ENCODE measurements around the gene LMF1. TPM values are rescaled to one million over a fixed set of nuclear protein-coding genes. Genes with fewer than 3 reads are reported as not detected.

Gene LMF1
- total and polyA plus RNA-seq, 3 donors from 2014 or later: 12.5 to 83.4 (median 66.6) TPM

GRCh38 chr16:881219-882097, 89.3 kb downstream of the LMF1 start:
- Histone ChIP-seq H3K4me3 (no peak overlapping the region), H3K27ac (no peak overlapping the region), H3K4me1 (no peaks in the 10 kb centered on the region), H3K27me3 (no peaks in the 10 kb centered on the region), H3K9me3 (no peaks in the 10 kb centered on the region), H3K36me3 (ENCODE audit: low read depth, missing control alignments) (no peaks in the 10 kb centered on the region)
- 83 to 86% methylated on average over 16 to 21 of the region's 21 CpGs for WGBS, 2 donors
- DNase-seq: no peak
- intact Hi-C loops (cut with DNase I; ENCODE audit: low total_unique reads): no loop called here
- TF ChIP-seq, protein P1, sequence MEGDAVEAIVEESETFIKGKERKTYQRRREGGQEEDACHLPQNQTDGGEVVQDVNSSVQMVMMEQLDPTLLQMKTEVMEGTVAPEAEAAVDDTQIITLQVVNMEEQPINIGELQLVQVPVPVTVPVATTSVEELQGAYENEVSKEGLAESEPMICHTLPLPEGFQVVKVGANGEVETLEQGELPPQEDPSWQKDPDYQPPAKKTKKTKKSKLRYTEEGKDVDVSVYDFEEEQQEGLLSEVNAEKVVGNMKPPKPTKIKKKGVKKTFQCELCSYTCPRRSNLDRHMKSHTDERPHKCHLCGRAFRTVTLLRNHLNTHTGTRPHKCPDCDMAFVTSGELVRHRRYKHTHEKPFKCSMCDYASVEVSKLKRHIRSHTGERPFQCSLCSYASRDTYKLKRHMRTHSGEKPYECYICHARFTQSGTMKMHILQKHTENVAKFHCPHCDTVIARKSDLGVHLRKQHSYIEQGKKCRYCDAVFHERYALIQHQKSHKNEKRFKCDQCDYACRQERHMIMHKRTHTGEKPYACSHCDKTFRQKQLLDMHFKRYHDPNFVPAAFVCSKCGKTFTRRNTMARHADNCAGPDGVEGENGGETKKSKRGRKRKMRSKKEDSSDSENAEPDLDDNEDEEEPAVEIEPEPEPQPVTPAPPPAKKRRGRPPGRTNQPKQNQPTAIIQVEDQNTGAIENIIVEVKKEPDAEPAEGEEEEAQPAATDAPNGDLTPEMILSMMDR (IDR thresholded peaks at IDR 0.05): no peak
- no peak for TF ChIP-seq POLR2A (IDR thresholded peaks at IDR 0.05)

- H3K27ac ChIP-seq: no peak overlapping the region
Observed at GRCh38 chr16:880471-881171, 90.2 kb downstream of the LMF1 start.

GRCh38 chr16:879986-880385, 90.8 kb downstream of the LMF1 start:
- Histone ChIP-seq H3K4me3 (no peak overlapping the region), H3K27ac (no peak overlapping the region), H3K27me3 (no peaks in the 10 kb centered on the region), H3K9me3 (no peaks in the 10 kb centered on the region), H3K4me1 (no peaks in the 10 kb centered on the region), H3K36me3 (ENCODE audit: low read depth, missing control alignments) (no peaks in the 10 kb centered on the region)
- no peak for DNase-seq
- intact Hi-C loops (cut with DNase I; ENCODE audit: low total_unique reads): no loop called here
- TF ChIP-seq, protein P1 (IDR thresholded peaks at IDR 0.05): no peak
- TF ChIP-seq POLR2A (IDR thresholded peaks at IDR 0.05): no peak
- 92 to 98% methylated on average over 16 of the region's 16 CpGs for WGBS, 2 donors

More at GRCh38 chr16:880471-881171, 90.2 kb downstream of the LMF1 start:
- 94 to 97% methylated on average over 18 to 23 of the region's 23 CpGs for WGBS, 2 donors
- Histone ChIP-seq H3K27me3 (no peaks in the 10 kb centered on the region), H3K4me3 (no peak overlapping the region), H3K36me3 (ENCODE audit: low read depth, missing control alignments) (no peaks in the 10 kb centered on the region), H3K9me3 (no peaks in the 10 kb centered on the region), H3K4me1 (no peaks in the 10 kb centered on the region)
- TF ChIP-seq, protein P1 (IDR thresholded peaks at IDR 0.05): no peak
- TF ChIP-seq POLR2A (IDR thresholded peaks at IDR 0.05): no peak
- intact Hi-C loops (cut with DNase I; ENCODE audit: low total_unique reads): no loop called here
- no peak for DNase-seq

- H3K9me3 ChIP-seq: no peaks in the 10 kb centered on the region
- no peaks in the 10 kb centered on the region for H3K4me1 ChIP-seq
- H3K36me3 ChIP-seq (ENCODE audit: low read depth, missing control alignments): no peaks in the 10 kb centered on the region
- no peak for TF ChIP-seq POLR2A (IDR thresholded peaks at IDR 0.05)
- TF ChIP-seq, protein P1 (IDR thresholded peaks at IDR 0.05): no peak
- H3K4me3 ChIP-seq: no peak overlapping the region
- no peak overlapping the region for H3K27ac ChIP-seq
- H3K27me3 ChIP-seq: no peaks in the 10 kb centered on the region
- no peak for DNase-seq
- 89 to 90% methylated on average over 24 to 27 of the region's 27 CpGs for WGBS, 2 donors
- intact Hi-C loops (cut with DNase I; ENCODE audit: low total_unique reads): no loop called here
Observed at GRCh38 chr16:879461-879861, 91.3 kb downstream of the LMF1 start.
